Common myeloid progenitor, CD34-positive (primary cell): Measurements from ENCODE around the gene RNU1-3.
"Not testable (repeated sequence)": the region's sequence is repeated elsewhere in the genome, so short reads cannot be mapped to it uniquely, and the experiment has no call there.

Experiments used
- CTCF ChIA-PET: fragments of 350-600 bp; sonication (Branson Sonifier 250); formaldehyde crosslinking; loops from one replicate; lab custom pipeline; 2021; ENCODE audit warnings: antibody characterized with exemption; lab: Charles Lee
- POLR2A ChIA-PET: fragments of 350-600 bp; sonication (Branson Sonifier 250); formaldehyde crosslinking; loops from one replicate; lab custom pipeline; 2021; ENCODE audit warnings: antibody characterized with exemption; lab: Charles Lee
- DNase-seq, 3 donors: peaks; one replicate each; pipeline versions ENCODE4 v3.0.0 to v3.0.0-alpha.2; 2013
- H3K27ac ChIP-seq, 2 experiments: 1 replicate in 1 of 2; 2 replicates in 1 of 2; pipeline ENCODE4 v1.7.0; 2013; ENCODE audit warnings: inconsistent platforms in 2 of 2, low read length in 2 of 2, mild to moderate bottlenecking in 2 of 2, low read depth in 1 of 2, moderate library complexity in 1 of 2; ENCODE audit not compliant: severe bottlenecking in 2 of 2, insufficient read depth in 1 of 2, poor library complexity in 1 of 2
- H3K27me3 ChIP-seq, 5 experiments: replicated peaks in 2 of 5; 1 replicate in 3 of 5; 2 replicates in 2 of 5; pipeline versions ENCODE4 v1.6.1 to v1.7.0; 2013; ENCODE audit warnings: low read length in 4 of 5, mild to moderate bottlenecking in 2 of 5, moderate library complexity in 2 of 5, inconsistent platforms in 1 of 5; ENCODE audit not compliant: insufficient read depth in 5 of 5, control insufficient read depth in 4 of 5
- H3K36me3 ChIP-seq, 4 experiments: 1 replicate in 2 of 4; 2 replicates in 2 of 4; pipeline versions ENCODE4 v1.6.1 to v1.7.0; 2013; ENCODE audit warnings: low read length in 3 of 4, control low read depth in 1 of 4, mild to moderate bottlenecking in 1 of 4; ENCODE audit not compliant: control insufficient read depth in 4 of 4, insufficient read depth in 4 of 4
- H3K4me1 ChIP-seq, 4 experiments: 1 replicate in 3 of 4; 2 replicates in 1 of 4; pipeline versions ENCODE4 v1.6.1 to v1.7.1; 2013; ENCODE audit warnings: low read length in 3 of 4, mild to moderate bottlenecking in 3 of 4, control low read depth in 1 of 4, inconsistent platforms in 1 of 4, moderate library complexity in 1 of 4; ENCODE audit not compliant: control insufficient read depth in 4 of 4, insufficient read depth in 4 of 4; ENCODE audit errors: control extremely low read depth in 1 of 4
- H3K4me3 ChIP-seq, 7 experiments: 1 replicate in 4 of 7; 2 replicates in 3 of 7; pipeline versions ENCODE4 v1.5.1 to v1.7.0; 2013; ENCODE audit warnings: mild to moderate bottlenecking in 7 of 7, low read length in 6 of 7, moderate library complexity in 6 of 7, inconsistent platforms in 2 of 7, low read depth in 2 of 7, control low read depth in 1 of 7; ENCODE audit not compliant: insufficient read depth in 4 of 7, control insufficient read depth in 1 of 7; ENCODE audit errors: extremely low read depth in 1 of 7
- H3K9me3 ChIP-seq, 5 experiments: 1 replicate in 4 of 5; 2 replicates in 1 of 5; pipeline versions ENCODE4 v1.6.1 to v1.7.1; 2013; ENCODE audit warnings: low read length in 4 of 5, mild to moderate bottlenecking in 2 of 5, inconsistent platforms in 1 of 5, low read depth in 1 of 5, moderate library complexity in 1 of 5; ENCODE audit not compliant: control insufficient read depth in 4 of 5, insufficient read depth in 2 of 5; ENCODE audit errors: control extremely low read depth in 1 of 5
- WGBS: methylation state at CpG from one replicate; pipeline ENCODE4 v1.1.5; 2013; ENCODE audit not compliant: insufficient coverage; 5-methylcytosine and 5-hydroxymethylcytosine counted together

Gene RNU1-3

GRCh38 chr1:16656981-16657683 lies 9.6 kb downstream of the RNU1-3 start:
- CTCF ChIA-PET, POLR2A ChIA-PET: not testable (repeated sequence)
- no CpG with 5 or more reads among the region's 14 CpGs for WGBS

GRCh38 chr1:16656574-16656973 lies 10.2 kb downstream of the RNU1-3 start:
- H3K9me3 ChIP-seq, H3K36me3 ChIP-seq, H3K4me3 ChIP-seq, CTCF ChIA-PET, H3K27ac ChIP-seq, H3K4me1 ChIP-seq, H3K27me3 ChIP-seq, DNase-seq, POLR2A ChIA-PET: not testable (repeated sequence)
- no CpG with 5 or more reads among the region's 6 CpGs for WGBS

More at GRCh38 chr1:16656981-16657683, 9.6 kb downstream of the RNU1-3 start:
- not testable (repeated sequence) for H3K27me3 ChIP-seq, H3K9me3 ChIP-seq, H3K36me3 ChIP-seq, H3K27ac ChIP-seq, DNase-seq, H3K4me3 ChIP-seq, H3K4me1 ChIP-seq

GRCh38 chr1:16651560-16651959 lies 15.2 kb downstream of the RNU1-3 start:
- H3K36me3 ChIP-seq, H3K4me3 ChIP-seq, POLR2A ChIA-PET, H3K9me3 ChIP-seq, H3K27ac ChIP-seq, CTCF ChIA-PET, H3K4me1 ChIP-seq: not testable (repeated sequence)
- peak in 2 of 3 donors; percentile 15 to 24 for DNase-seq
- WGBS, result no CpG with 5 or more reads among the region's 1 CpG
- H3K27me3 ChIP-seq, result peaks cover 0 to 12% (median 0%) of the 10 kb centered on the region in 5 experiments

GRCh38 chr1:16649960-16650359 lies 16.8 kb downstream of the RNU1-3 start:
- H3K27ac ChIP-seq, CTCF ChIA-PET, H3K4me3 ChIP-seq, H3K9me3 ChIP-seq, DNase-seq, H3K4me1 ChIP-seq, POLR2A ChIA-PET, H3K36me3 ChIP-seq: not testable (repeated sequence)
- 100% methylated on average over 1 of the region's 9 CpGs for WGBS
- H3K27me3 ChIP-seq, result peaks cover 0 to 12% (median 5%) of the 10 kb centered on the region in 5 experiments

GRCh38 chr1:16649390-16649789 lies 17.4 kb downstream of the RNU1-3 start:
- H3K27ac ChIP-seq, CTCF ChIA-PET, H3K9me3 ChIP-seq, H3K36me3 ChIP-seq, POLR2A ChIA-PET, DNase-seq, H3K4me3 ChIP-seq, H3K4me1 ChIP-seq: not testable (repeated sequence)
- H3K27me3 ChIP-seq, result peaks cover 0 to 12% (median 5%) of the 10 kb centered on the region in 5 experiments
- WGBS, result 100% methylated on average over 2 of the region's 6 CpGs

GRCh38 chr1:16648756-16649155 lies 18.0 kb downstream of the RNU1-3 start:
- POLR2A ChIA-PET, H3K4me3 ChIP-seq, H3K9me3 ChIP-seq, H3K27ac ChIP-seq, H3K36me3 ChIP-seq, CTCF ChIA-PET, DNase-seq: not testable (repeated sequence)
- peaks cover 1 to 16% (median 14%) of the 10 kb centered on the region in 4 experiments for H3K4me1 ChIP-seq
- peaks cover 0 to 12% (median 5%) of the 10 kb centered on the region in 5 experiments for H3K27me3 ChIP-seq
- WGBS, result no CpG with 5 or more reads among the region's 8 CpGs

- WGBS, result 42% methylated on average over 7 of the region's 32 CpGs
- POLR2A ChIA-PET, CTCF ChIA-PET, DNase-seq, H3K27ac ChIP-seq, H3K36me3 ChIP-seq, H3K4me3 ChIP-seq, H3K9me3 ChIP-seq: not testable (repeated sequence)
- Histone ChIP-seq H3K27me3 (peaks cover 0 to 12% (median 5%) of the 10 kb centered on the region in 5 experiments), H3K4me1 (peaks cover 6 to 21% (median 19%) of the 10 kb centered on the region in 4 experiments)
Measured at GRCh38 chr1:16648250-16648649, 18.5 kb downstream of the RNU1-3 start.
